ENCODE measurements around the gene PARD3B.

- TF ChIP-seq CTCF (IDR thresholded peaks at IDR 0.05) (no peak), POLR2AphosphoS5 (IDR thresholded peaks at IDR 0.05) (no peak)
Observed at GRCh38 chr2:204753841-204754240, 208.6 kb downstream of the PARD3B start.

Data from prostate gland (tissue), 2 donors.